MV-4-11 (cell line): ENCODE results near the gene MECP2.

Experiments used
- DNase-seq: peaks from one replicate; lab custom pipeline; 2025; lab: John Stamatoyannopoulos, UW

MECP2 gene

DNA sequence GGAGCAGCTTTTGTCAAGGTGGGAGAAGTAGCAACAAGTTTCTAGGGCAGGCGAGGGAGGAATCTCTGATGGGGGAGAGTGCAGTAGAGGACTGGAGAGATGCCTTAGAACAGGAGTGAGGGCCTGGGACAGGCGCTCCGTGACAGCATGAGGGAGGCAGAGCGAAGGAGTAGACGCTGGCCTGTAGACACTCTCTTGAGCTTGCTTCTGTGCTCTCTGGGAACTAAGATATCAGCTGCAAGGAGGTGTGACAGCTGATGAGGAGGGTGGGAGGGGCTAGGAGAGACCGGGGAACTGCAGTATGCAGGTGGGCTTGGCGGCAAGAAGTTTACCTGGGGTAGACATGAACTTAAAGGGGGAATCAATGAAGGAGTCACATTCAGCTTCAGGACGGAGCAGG lies 35.7 kb downstream of the MECP2 start:
- DNase-seq, result no peak

DNA sequence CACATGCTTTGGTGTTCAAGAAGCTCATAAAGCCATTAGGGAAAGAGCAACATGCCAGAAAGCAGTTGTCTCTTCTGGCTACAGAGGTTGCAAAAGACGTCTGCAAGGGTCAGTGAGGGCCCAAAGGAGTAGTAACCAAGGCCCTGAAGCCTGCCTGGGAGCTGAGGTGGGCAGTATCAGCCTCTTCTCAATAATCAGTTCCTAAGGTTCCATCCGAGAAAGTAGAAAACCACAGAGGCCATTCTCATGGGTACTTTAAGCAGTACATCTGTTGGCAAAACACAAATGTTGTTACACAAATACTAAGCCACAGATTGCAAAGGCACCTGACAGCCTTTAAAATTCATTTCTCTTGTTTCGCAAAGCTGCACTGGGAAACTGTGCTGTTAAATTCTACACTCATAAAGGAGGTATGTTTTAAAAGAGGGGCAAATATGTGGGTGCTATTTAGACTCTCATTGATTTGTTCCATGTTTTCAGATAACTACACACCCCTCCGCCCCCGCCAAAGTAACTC lies 37.7 kb downstream of the MECP2 start:
- no peak for DNase-seq

DNA sequence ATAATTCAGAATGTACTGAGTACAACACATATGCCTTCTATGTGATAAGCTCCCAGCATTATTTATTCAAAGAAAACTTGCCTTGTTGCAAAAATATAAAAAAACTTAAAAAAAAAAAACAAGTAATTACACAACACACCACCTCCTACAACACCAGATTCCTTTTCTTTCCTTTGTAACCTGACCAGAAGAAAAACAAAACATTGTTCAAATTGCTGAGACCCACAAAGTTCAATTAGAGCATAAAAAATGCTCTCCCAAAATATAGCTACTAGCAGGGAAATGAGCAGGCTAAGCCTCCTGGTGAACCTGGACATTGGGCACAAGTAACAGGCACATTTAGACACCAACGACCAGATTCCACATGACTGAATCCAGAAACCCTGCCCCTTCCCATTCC lies 38.3 kb downstream of the MECP2 start:
- DNase-seq, result no peak

DNA sequence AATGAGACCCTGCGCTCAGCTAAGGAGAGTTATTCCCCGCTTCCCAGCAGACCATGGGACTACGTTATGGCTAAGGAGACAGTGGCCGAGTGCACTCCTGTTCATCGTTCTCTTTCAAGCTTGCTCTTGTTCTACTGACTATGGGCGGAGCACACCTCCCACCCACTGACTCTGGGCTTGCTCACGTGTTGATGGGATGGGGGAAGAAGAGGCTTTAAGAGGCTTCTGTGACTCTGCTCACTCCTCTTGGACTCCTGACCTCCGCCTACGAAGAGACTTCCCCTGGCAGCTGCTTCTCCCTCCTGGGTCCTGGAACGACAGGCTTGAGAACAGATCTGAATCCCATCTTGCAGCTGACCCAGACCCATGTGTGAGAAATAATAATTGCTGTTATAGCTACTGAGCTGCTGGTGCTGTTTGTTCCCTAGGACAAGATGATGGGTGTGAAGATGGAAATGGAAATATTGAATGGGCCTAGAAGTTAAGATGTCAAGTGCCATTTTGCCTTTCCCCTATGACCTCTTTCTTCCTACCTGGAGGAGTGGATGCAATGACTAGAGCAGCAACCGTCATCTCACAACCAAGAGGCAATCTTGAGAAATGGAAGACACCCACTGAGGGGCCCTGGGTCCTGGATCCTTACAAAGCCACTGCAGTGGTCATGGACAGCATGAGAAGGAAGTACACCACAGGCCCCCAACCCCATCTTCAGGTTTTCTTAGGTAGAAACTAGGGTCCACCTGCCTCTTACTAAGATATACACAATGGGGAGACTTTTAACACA lies 39.1 kb downstream of the MECP2 start:
- no peak for DNase-seq

DNA sequence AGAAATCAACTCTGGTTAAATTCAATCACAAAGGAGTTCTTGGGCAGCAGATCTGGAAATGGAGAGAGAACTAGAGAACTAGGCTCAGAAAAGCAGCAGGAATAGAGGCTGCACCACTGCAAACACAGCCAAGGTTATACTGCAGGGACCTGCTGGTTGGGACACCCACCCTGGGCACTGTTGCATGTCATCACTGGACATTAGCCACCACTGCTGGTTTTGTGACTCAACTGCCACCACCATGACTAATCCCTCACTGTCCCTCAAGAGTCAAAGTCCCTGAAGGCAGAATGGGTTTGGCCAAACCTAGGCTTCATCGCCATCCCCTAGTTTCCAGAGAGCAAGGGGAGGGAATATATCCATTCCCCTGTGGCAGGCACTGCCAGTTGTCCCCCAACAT lies 39.7 kb downstream of the MECP2 start:
- DNase-seq, result no peak

DNA sequence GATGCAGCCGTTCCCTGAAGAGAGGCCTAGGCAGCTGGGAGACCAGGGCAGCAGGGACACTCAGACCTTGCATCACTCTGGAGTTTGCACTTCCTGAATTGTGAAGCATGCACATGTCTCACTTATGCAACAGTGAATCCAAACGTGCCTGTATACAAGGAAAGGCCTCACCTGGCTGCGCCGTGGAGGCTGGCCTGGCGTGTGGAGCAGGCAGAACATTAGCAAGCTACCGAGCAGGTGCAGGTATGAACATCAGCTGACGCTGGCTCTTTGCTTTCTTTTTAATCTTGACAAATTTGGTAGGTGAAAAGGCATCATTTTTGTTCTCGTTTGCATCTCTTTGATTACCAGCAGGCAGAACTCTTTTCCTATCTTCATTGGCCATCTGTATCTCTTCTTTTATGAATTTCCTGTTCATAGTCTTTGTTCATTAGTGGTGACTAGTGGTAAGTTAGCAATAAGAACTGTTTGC lies 40.7 kb downstream of the MECP2 start:
- DNase-seq, result peak; percentile 55

DNA sequence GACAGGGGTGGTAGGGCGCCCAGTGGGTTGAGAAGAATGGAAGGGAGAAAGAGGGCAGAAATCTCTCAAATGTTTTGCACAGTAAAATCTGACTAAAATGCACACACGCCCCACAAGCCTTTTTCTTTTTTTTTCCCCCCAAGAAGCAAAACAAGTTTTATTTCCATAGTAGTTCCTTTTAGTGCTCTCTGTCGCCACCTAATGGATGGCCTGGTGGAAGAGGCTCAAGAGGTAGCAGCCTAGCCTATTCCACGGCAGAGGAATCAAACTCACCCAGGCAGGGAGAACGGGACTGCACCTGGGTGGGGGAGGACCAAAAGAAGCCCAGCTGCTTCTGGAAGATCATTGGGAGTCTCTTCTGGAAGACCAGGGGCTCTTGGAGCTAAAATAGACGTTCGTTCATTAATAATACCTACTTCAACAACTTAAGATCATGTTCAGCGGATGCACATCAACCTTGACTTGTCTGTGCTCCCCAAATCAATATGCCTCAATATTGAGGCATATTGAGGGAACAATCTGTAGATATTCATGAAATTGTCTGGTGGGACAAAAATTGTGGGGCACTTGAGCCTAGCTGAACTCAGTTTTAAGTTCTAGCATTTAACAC lies 46.2 kb downstream of the MECP2 start:
- DNase-seq, result peak; percentile 49

DNA sequence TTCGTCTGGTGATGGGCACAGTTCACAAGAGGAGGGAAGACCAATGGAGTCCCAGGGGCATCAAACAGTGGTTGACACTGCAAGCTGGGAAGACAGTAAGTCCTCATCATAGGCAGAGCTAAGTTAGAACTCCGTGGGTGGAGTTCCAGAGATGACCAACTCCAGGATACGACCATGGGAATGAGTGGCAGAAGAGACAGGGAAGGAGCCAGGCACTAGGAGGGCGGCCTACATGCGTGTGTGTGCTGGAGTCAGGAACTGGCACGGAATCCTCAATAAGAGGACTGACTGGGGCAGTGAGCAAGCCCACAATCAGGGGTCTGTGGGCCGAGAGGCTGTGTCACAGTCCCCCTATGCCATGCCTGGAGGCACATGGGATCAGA lies 47.4 kb downstream of the MECP2 start:
- no peak for DNase-seq

DNA sequence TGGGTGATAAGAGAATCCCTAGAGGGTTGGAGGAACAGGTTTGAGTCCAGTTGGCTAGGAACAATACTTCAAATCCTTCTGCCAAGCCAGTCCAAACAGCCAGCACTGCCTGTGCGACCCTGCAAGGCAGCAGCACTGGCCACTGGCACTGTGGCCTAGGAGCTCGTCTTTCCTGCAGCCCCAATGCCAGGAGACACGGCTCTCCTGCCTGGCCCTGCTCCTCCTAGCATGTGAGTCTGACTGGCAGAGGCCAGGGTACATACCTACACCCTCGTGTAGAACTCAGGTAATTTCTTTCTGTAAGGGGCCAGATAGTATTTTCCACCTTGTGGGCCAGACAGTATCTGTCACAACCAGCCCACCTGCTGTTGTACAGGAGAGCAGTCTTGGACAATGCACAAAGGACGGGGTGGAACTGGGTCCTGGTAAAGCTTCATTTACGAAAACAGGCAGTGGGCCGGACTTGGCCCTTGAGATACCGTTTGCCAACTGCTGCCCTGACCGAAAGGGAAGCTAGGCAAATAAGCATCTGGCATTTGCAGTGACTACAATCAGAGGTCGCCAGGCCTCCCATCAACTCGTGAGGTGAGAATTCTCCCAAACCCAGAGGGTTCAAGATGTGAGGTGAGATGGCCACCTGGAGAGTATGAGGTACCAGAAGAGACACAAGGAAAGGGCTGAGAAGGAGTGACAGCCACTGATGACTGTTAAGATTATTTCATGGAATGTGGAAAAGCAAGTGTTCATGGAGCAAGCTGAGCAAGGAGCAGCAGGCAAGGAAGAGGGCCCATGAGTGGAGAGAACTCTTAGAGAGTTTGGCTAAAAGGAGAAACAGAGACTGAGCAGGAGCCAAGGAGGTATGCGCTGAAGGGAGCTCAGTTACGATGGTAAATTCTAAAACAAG lies 48.1 kb downstream of the MECP2 start:
- DNase-seq, result no peak

DNA sequence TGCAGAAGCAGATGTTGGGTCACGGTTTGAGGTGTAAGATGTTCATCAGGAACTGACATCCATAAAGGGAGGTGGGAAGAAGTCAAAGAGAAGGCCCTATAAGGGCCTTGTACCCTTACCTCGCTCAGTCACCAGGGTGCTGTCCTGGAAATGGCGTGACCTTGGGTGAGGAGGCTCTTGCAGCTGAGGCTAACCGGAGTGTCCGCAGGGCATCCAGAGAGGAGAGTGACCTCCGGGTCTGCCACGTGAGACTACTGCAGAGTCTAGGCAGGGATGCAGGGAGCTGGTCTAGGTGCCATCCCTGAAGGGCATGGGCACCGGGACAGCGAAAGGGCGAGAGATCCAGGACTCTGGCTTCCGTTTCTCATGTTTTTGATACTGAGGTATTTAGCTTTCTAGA lies 49.1 kb downstream of the MECP2 start:
- DNase-seq, result no peak

DNA sequence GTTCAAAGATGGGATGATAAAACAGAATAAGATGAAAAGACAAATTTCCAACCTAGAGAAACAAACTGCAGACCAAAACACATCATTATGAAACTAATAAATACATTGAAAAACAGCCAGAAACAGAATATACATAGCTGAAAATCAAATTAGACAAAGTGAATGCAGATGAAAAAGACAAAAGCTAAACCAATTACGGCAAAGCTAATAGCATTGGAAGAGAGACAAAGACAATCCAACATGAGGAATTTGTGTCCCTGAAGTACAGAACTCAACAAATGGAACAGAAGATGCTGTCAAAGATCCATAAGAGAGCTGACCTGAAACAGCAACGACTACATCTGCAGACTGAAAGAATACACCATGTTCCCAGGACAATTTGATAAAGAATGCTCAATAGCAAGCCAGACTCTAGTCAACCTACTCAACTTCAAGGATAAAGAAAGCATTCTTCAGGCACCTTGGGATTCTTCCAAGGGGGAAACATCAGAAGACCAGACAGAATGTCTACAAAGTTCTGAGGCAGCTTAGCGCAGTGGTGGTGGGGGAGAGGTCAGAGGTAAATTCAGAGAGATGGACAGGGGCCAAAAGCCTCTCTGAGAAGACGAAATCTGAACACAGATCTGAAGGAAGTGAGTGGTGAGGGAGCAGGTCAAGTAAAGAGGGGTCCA lies 50.4 kb downstream of the MECP2 start:
- DNase-seq, result no peak

DNA sequence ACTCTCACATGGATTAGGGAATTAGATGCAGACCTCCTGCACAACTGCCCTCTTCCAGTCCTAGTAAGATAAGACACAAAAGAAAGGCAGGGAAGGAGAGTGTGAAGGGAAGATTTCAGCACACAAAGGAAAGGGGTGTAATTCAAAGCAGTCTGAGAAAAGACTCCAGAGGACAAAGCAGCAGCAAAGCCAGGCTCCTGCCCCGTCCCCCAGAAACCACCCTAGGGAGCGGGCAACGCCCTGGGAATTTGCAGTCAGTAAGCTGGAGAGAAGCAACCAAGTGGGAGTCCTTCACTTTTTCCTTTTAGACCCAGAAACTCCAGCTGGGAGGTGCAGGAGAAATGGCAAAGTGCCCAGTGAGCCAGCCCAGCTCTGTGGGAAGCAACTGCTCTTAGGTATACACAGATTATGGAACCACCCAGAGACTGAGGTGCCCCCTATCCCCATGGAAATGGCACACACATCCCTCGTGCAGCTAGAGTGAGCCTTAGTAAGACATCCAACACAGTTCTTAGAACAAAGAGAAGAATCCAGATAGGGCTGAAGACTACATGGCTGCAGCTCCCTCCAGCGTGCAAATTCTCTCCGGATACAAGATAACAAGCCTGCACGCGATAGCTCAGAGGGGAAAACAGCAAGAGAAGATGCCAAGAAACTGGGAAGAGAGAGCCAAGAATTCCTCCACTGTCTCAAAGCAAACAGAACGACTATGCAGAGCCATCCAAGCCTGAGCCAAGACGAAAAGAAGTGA lies 51.3 kb downstream of the MECP2 start:
- DNase-seq, result no peak

DNA sequence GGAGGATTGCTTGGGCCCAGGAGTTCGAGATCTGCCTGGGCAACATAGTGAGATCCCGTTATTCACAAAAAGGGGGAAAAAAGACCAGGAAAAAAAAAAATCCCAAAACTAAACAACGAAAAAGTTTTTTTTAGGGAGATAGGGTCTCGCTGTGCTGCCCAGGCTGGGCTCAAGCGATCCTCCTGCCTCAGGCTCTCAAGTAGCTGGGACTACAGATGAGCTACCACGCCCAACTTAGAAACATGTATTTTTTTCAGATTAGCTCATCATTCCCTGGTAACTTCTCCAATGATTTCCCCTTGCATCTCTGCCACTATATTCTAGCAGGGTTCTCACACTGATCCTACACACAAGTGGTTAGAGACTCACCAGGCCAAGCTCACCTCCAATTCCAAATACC lies 53.4 kb downstream of the MECP2 start:
- DNase-seq, result no peak

DNA sequence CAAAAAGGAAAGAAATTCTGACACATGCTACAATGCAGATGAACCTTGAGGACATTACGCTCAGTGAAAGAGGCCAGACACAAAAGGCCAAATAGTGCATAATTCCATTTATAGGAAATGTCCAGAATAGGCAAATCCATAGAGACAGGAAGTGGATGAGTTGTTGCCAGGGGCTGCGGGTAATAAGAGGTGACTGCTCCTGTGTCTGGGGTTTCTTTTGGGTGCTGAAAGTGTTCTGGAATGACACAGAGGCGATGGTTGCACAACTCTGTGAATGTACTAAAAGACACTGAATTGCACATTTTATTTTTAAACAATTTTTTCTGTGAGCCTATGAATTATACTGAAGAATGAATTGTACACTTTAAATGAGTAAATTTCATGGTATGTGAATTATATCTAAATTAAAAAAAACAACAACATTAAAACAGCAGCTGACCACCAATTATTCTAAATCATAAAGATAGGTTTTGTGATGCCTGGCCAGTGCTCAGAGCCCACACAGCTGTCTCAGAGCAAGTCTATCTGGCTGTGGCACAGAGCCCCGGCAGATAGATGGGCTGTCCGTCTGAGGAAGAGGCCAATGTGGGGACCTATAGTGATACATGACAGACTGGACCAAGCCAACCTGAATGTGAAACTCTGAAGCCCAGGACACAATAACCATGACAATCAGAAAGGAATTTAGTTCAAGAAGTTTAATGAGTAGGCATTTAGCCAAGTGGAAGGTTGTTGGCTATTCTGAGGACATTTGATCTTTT lies 54.3 kb downstream of the MECP2 start:
- DNase-seq, result peak; percentile 51

DNA sequence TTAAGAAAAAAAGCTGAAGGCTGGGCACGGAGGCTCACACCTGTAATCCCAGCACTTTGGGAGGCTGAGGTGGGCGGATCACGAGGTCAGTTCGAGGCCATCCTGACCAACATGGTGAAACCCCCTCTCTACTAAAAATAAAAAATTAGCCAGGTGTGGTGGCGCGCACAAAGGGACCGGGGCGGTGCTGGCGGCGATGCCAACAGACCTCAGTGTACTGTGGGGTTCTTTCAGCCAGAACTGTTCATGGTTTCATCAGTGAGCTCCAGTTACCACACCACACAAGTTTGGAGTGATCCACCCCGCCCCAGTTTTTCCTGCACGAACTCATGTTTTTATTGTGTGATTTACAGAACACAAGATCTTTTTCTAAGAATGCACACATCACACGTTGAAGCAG lies 56.7 kb downstream of the MECP2 start:
- no peak for DNase-seq

DNA sequence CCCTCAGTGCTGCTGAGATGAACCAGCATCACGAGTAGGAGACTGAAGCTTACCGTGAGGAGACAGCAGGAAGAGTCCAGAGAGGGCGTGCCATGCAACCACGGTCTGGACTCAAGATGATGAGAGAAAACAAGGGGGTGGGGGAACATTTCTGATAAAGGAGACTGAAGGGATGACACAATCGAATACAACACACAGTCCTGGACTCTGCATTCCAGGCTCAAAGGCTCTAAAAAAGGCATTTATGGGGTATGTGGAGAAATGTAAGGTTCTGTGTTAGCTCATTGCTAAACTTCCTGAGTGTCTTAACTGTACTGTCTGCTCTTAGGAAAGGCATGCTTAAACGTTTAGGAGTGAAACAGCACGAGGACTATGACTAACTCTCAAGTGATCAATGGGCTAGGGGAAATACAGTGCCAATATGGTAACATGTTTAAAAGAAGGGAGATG lies 57.2 kb downstream of the MECP2 start:
- peak; percentile 68 for DNase-seq

DNA sequence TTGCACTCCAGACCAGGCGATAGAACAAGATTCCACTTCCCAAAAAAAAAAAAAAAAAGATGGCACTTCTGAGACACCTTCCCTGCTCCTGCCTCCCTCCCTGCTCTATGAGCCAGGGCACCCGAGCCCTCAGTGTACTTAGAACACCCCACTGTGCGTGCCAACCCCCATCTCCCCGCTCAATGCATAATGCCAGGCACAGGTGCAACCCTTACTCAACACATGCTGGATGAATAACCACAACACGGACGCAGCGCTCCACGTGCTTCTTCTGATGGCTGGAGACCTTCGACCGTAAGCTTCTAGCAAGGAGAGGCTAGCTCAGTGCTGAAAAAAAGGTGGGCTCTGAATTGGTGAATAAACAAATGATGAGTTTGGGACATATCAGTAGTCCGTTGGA lies 57.9 kb downstream of the MECP2 start:
- no peak for DNase-seq

DNA sequence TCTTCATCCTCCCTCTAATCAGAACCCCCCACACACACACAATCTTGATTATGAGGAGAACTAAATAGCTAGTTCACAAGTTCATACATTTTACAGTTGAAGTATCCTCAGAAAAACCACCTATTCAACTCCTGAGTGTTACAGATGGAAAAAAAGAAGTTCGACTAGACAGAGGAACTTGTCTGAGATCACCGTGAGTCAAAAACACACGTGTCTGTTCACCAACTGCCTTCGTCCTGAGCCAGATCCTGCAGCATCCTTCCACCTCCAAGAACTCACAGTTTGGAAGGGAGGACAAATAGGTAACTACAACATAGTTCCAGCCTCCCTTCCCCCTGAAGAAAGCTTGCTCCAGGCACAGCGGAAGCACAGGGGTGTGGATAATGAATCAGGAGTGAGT lies 58.9 kb downstream of the MECP2 start:
- DNase-seq, result no peak

DNA sequence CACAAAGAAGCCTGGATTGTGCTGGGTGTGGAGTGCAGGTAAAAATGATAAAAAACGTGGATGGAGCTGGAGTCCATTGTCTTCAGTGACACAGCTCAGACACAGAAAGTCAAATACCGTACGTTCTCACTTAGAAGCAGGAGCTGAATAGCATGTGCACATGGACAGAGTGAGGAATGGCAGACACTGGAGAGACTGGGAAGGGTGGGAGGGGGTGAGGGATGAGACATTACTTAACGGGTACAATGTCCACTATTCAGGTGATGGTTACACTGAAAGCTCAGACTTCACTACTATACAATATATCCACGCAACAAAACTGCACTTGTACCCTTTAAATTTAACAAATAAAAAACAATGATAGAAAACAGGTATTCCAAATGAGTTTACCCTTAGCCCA lies 59.8 kb downstream of the MECP2 start:
- no peak for DNase-seq

DNA sequence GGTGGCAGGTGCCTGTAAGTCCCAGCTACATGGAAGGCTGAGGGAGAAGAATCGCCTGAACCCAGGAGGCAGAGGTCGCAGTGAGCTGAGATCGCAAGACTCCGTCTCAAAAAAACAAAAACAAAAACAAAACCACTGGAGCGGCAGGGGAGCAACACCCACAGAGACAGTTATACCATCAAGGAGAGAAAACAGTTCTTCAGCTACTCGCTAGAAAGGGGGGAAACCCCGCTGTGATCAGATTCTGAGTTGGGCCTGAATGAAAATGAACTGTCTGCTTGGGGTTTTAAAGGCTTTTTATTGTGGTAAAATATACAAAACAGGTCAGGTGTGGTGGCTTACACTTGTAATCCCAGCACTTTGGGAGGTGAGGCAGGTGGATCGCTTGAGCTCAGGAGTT lies 61.0 kb downstream of the MECP2 start:
- DNase-seq, result no peak
